Measurements from ENCODE around the gene GRN. TPM values are rescaled to one million over a fixed set of nuclear protein-coding genes. Genes with fewer than 3 reads are reported as not detected.
A peak's percentile ranks its signal among the peaks of the same experiment; 100 is the strongest.

GRN gene
- total RNA-seq, 1 donor from 2014 or later, result 767 TPM

DNA sequence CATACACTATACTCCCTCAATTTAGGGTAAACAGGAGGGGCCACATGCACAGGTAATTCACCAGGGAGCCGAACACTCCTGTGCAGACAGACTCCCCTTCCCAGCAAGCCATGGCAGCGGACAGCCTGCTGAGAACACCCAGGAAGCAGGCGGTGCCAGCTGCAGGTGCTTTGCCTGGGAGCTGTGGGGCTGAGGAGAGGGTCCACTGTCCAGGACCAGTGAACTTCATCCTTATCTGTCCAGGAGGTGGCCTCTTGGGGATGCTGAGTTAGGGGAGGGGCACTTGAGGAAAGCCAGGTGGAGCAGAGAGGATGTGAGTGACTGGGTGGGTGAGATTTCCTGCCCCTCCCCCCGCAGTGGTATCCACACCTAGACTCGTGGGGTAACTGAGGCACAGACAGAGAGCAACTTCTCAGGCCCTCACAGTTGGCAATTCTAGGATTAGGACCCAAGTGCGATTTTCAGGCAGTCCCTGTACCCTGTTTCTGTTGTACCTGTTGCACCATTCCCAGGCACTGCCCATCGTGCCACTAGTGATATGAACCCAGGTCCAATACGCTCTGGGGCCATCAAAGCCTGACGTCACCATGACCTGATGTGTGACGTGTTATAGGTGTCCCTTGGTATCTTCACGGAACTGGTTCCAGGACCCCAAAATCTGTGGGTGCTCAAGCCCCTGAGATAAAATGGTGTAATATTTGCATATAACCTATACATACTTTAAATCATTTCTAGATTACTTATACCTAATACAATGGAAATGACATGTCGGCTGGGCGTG lies 1.2 kb downstream of the GRN start:
- ATAC-seq, result no peak

- ATAC-seq, result peak; percentile 13
These were observed 2.3 kb downstream of the GRN start for GRCh38 chr17:44347206-44348055.

- ATAC-seq, result peak; percentile 58
These were observed 3.3 kb downstream of the GRN start for GRCh38 chr17:44348234-44348987.

DNA sequence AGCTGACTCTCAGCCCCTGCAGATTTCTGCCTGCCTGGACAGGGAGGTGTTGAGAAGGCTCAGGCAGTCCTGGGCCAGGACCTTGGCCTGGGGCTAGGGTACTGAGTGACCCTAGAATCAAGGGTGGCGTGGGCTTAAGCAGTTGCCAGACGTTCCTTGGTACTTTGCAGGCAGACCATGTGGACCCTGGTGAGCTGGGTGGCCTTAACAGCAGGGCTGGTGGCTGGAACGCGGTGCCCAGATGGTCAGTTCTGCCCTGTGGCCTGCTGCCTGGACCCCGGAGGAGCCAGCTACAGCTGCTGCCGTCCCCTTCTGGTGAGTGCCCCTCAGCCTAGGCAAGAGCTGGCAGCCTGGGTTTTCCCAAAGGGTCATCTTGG lies 3.9 kb downstream of the GRN start:
- no peak for ATAC-seq

DNA sequence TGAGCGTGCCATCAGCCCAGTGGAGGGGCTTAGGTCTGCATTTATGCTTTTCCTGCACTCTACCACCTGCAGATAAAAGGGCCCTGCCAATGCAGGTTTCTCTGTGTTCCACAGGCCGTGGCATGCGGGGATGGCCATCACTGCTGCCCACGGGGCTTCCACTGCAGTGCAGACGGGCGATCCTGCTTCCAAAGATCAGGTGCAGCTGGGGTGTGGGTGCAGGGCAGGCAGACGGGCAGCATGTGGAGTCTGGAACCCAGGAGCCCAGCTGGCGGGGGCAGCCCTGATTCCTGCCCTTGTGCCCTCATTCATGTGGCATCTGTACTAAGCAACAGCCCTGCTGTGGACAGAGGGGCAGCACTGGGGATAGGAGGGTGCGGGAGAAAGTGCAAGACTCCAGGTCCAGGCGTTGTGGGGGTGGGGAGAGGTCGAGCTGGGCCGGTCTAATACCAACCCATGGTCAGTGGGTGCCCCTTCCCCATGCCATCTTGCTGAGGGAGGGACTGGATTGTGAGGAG lies 4.5 kb downstream of the GRN start:
- ATAC-seq, result no peak

GRCh38 chr17:44350733-44351226 lies 5.7 kb downstream of the GRN start:
- peak; percentile 17 for ATAC-seq

DNA sequence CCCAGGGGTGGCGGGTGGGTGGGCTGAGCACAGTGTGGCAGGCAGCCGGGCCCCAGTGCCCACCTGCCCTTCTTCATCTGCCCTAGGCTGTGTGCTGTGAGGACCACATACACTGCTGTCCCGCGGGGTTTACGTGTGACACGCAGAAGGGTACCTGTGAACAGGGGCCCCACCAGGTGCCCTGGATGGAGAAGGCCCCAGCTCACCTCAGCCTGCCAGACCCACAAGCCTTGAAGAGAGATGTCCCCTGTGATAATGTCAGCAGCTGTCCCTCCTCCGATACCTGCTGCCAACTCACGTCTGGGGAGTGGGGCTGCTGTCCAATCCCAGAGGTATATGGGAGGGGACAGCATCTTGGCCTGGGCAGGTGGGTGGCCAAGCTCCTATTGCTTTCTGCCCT lies 6.4 kb downstream of the GRN start:
- no peak for ATAC-seq

DNA sequence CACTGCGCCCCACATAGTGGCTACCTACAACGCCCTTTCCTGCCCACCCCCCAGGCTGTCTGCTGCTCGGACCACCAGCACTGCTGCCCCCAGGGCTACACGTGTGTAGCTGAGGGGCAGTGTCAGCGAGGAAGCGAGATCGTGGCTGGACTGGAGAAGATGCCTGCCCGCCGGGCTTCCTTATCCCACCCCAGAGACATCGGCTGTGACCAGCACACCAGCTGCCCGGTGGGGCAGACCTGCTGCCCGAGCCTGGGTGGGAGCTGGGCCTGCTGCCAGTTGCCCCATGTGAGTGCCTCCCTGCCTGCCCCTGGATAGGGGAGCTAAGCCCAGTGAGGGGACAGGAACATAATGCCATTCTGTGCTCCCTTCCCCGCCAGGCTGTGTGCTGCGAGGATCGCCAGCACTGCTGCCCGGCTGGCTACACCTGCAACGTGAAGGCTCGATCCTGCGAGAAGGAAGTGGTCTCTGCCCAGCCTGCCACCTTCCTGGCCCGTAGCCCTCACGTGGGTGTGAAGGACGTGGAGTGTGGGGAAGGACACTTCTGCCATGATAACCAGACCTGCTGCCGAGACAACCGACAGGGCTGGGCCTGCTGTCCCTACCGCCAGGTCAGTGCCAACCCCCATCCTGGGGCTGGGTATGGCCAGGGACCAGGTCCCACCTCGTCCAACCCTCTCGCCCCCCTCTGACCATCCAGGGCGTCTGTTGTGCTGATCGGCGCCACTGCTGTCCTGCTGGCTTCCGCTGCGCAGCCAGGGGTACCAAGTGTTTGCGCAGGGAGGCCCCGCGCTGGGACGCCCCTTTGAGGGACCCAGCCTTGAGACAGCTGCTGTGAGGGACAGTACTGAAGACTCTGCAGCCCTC lies 7.1 kb downstream of the GRN start:
- no peak for ATAC-seq

- ATAC-seq, result no peak
These were observed 7.9 kb downstream of the GRN start for GRCh38 chr17:44352828-44353671.

DNA sequence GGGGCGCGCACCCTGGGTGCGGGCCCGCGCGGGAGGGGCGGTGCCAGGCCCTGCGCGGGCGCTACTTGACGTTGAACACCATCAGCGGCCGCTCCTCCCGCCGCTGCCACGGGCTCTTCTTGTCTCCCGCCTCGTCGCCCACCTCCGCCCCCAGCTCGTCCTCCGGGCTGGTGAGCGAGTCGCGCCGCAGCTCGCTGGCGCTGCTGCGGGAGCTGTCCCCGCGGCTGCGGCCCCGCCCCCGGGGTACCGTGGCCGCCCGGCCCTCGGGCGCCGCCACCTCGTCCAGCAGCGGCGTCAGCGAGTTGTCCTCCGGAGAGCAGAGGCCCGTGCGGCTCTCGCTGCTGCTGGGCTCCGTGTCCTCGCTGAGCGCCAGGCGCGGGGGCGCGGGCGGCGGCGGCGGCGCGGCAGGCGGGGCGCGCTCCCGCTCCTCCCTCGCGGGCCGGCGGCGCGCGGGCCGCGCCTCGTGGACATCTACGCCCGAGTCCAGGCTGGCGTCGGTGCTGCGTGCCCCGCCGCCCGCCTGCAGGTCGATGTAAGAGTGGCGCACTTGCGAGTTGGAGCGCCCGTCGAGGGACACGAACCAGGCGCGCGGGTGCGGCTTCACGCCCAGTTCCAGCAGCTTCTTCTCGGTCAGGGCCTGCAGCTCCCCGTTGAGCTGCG lies 8.7 kb downstream of the GRN start:
- peak; percentile 4 for ATAC-seq

DNA sequence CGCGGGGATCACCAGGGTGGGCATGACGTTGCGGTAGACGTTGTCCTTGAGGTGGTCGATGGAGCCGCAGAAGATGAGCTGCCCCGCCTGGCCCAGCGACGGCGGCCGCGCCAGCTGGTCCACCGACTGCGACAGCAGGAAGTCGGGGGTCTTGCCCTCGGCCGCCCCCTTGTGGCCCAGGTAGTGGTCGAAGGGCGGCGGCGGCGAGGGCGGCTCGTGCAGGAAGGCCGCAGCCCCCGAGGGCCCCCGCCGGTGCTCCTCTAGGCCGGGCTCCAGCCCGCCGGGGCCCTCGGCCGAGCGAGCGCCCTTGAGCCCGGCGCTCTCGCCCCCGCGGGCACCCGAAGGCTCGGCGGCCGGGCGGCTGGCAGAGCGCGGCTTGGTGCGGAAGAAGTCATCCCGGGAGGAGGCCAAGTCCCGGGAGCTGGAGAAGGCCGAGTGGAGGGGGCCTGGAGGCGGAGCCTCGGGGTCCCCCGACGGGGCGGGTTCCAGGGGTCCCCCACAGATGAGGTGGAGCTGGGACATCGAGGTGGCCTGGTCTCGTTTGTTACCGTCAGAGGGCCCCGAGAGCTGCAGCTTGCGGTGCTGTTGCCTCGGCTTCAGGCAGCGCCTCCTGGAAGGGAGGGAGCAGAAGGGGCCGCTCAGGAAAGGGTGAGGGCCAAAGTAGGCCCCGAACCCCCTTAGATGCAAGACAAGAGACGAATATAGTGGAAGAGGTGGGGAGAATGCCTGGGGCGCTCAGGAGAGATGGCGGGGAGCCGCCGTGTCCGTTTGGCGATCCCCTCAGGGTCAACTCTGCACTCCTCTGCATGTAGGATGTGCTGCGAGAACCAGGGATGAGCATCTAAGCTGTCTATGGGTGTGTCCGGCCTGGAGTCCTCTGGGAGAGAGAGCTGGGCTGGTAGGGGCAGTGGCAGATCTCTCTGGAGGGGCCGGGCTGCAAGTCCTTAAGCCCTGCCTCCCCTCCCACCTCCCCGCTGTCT lies 9.8 kb downstream of the GRN start:
- ATAC-seq, result no peak

DNA sequence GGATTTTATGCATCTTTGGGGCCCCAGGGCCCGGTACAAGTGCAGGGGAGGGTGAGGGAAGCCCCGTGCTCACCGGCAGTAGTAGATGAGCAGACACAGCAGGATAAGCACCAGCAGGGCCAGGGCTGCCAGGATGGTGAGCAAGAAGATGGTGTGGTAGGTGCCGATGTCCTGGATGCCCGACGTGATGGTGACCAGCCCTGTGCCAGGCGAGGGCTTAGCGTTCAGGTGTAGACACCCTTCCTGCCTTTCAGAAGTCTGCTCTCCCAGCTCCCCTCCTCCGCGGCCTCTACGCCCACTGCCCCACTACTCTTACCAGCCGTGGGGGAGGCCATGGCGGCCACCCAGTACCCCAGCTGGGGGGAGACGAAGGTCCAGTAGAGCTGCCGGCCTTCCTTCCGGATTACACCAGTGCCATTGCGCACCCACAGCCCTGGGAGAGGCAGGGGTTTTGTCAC lies 10.6 kb downstream of the GRN start:
- no peak for ATAC-seq

GRCh38 chr17:44356241-44356640 lies 11.1 kb downstream of the GRN start:
- peak; percentile 9 for ATAC-seq

DNA sequence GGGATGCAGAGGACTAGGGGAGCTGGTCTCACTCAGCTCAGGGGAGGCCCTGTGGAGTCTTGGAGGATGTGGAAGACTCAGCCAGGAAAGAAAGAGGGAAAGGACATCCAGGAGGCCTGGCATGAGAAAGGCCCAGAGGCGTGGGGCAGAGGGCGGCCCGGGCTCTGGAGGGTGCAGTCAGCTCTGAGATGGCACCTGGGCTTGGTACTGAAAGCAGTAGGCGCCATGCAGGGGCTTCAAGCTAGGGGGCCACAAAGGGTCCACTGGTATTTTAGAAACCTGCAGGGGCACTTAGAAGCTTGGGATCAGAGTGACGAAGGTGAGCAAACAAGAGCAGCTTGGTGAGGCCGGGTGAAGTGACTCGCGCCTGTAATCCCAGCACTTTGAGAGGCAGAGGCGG lies 13.0 kb downstream of the GRN start:
- no peak for ATAC-seq

DNA sequence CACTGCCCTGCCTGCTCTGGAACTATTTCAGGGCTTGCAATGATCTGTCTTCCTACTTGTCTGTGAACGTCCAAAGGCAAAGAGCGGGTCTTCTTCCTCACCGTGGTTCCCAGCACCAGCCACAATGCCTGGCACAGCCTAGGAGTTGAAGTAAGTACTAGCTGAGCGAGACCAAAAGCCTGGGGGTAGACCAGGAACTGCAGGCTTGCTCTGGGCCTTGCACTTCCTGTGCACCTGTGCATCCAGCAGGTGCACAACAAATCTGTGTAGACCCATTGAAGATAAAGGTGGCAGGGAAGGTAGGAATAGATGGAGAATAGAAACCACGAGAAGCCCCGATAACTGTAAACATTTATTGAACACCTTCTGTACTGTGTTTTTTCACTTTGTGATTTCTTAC lies 13.9 kb downstream of the GRN start:
- no peak for ATAC-seq

GRCh38 chr17:44359458-44360143 lies 14.5 kb downstream of the GRN start:
- ATAC-seq, result no peak

DNA sequence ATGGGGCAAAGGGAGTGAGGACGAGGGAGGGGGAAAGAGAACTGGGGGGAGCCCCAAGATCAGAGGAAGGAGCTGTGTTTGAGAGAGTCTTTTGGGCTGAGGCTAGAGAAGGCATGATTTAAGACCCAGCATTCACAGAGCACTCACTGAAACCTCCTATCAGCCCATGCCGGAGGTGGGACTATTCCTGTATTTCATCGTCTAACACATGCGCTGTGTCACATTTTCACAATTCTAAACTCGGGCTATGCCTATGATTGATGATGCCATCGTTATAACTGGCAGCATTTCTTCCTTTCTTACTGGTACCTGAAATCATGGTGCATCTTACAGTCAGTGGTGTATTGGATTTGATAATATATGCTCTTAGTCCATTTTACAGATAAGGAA lies 15.0 kb downstream of the GRN start:
- ATAC-seq, result no peak

GRCh38 chr17:44360826-44361225 lies 15.7 kb downstream of the GRN start:
- no peak for ATAC-seq

Measured in esophagus mucosa (tissue), 1 donor.